K562 (cell line): ENCODE data around the gene CHAF1A. TPM values are rescaled to one million over a fixed set of nuclear protein-coding genes. Genes with fewer than 3 reads are reported as not detected.

ENCODE experiments used
- CCAR2 ChIP-seq: fragments of 200-400 bp; formaldehyde crosslinking; IDR thresholded peaks from 2 replicates; pipeline ENCODE4 v1.6.1; 2017; ENCODE audit warnings: mild to moderate bottlenecking, low read depth, low read length
- CREBBP ChIP-seq: IDR thresholded peaks from one replicate; pipeline ENCODE4 v1.6.1; 2012; ENCODE audit warnings: low read depth, mild to moderate bottlenecking, control low read depth, inconsistent platforms, low read length
- E2F4 ChIP-seq: sonication (generic); formaldehyde crosslinking; IDR thresholded peaks from 2 replicates; pipeline ENCODE4 v1.8.0; 2022; ENCODE audit warnings: mild to moderate bottlenecking, low read depth, missing genetic modification reagents
- ELF4 ChIP-seq: fragments of 450-650 bp; formaldehyde crosslinking; IDR thresholded peaks from 2 replicates; pipeline ENCODE4 v1.4.0; 2022; ENCODE audit warnings: missing genetic modification characterization
- ELK1 ChIP-seq: sonication (generic); formaldehyde crosslinking; IDR thresholded peaks from 2 replicates; pipeline ENCODE4 v1.8.1; 2022; ENCODE audit warnings: missing genetic modification reagents
- MYBL2 ChIP-seq, 2 experiments: fragments of 450-650 bp in 1 of 2; sonication (generic) in 1 of 2; formaldehyde crosslinking in 1 of 2; IDR thresholded peaks; 2 replicates each; pipeline versions ENCODE4 v1.6.1 to v1.8.1; 2017 to 2022; ENCODE audit warnings: borderline replicate concordance in 1 of 2, inconsistent platforms in 1 of 2, low read depth in 1 of 2, mild to moderate bottlenecking in 1 of 2, missing genetic modification reagents in 1 of 2, moderate library complexity in 1 of 2
- PHB2 ChIP-seq: fragments of 450-650 bp; IDR thresholded peaks from 2 replicates; pipeline ENCODE4 v1.6.1; 2017; ENCODE audit warnings: low read depth
- PML ChIP-seq: IDR thresholded peaks from 2 replicates; pipeline ENCODE4 v1.6.1; 2012; ENCODE audit warnings: low read length, inconsistent platforms
- POLR2A ChIP-seq: fragments of 450-650 bp; conservative IDR thresholded peaks from 2 replicates; pipeline ENCODE4 v1.6.1; 2016
- POLR2G ChIP-seq: fragments of 200-400 bp; formaldehyde crosslinking; IDR thresholded peaks from 2 replicates; pipeline ENCODE4 v1.6.1; 2017; ENCODE audit warnings: low read depth, mild to moderate bottlenecking, antibody characterized with exemption, low read length, moderate library complexity
- RBM22 ChIP-seq: fragments of 200-400 bp; formaldehyde crosslinking; IDR thresholded peaks from 2 replicates; pipeline ENCODE4 v1.6.1; 2018; ENCODE audit warnings: low read length, low read depth; ENCODE audit not compliant: poor library complexity, severe bottlenecking
- SFPQ ChIP-seq: fragments of 200-400 bp; formaldehyde crosslinking; IDR thresholded peaks from 2 replicates; pipeline ENCODE4 v1.6.1; 2017; ENCODE audit warnings: mild to moderate bottlenecking, low read depth, low read length, moderate library complexity
- THAP12 ChIP-seq: fragments of 250-450 bp; sonication (Bioruptor Pico); IDR thresholded peaks from 2 replicates; pipeline ENCODE4 v1.9.0; 2021; ENCODE audit warnings: mild to moderate bottlenecking, inconsistent platforms
- ZNF583 ChIP-seq: fragments of 250-450 bp; sonication (Bioruptor Pico); IDR thresholded peaks from 2 replicates; pipeline ENCODE4 v1.4.0; 2020
- ZNF609 ChIP-seq: sonication (generic); formaldehyde crosslinking; IDR thresholded peaks from 2 replicates; pipeline ENCODE4 v1.8.1; 2023; ENCODE audit warnings: missing genetic modification reagents, mild to moderate bottlenecking, borderline replicate concordance
- polyA plus RNA-seq, 8 experiments: library from polyadenylated mRNA; depleted of rRNA in 4 of 8; stranded (reverse) in 5 of 8; unstranded in 3 of 8; fragments of >200 nt; fragmentation: Nextera tagmentation in 2 of 8; fragmentation: Illumina TruSeq in 1 of 8; extraction: Ambion mirVana in 2 of 8; extraction: Trizol in 1 of 8; gene quantifications; 2 replicates each; pipeline versions ENCODE4 v1.2.1 to v1.2.3, GENCODE V29; 2011 to 2014; ENCODE audit warnings: inconsistent platforms in 1 of 8, missing spikeins in 1 of 8
- total RNA-seq, 7 experiments: library from RNA; depleted of rRNA in 6 of 7; stranded (reverse); fragments of >200 nt in 6 of 7; fragmentation: Illumina TruSeq in 2 of 7; extraction: Trizol in 2 of 7; gene quantifications; 2 replicates each; pipeline versions ENCODE4 v1.2.1 to v1.2.3, GENCODE V29; 2011 to 2021; ENCODE audit warnings: low replicate concordance in 1 of 7

The CHAF1A gene
- total and polyA plus RNA-seq, 9 of the 15 experiments (the other 6 are each of a cell fraction or from before 2014, with no cell fraction given): 1.6 to 86.9 (median 45.2) TPM

- no peak for TF ChIP-seq E2F4
- TF ChIP-seq CREBBP: no peak
- TF ChIP-seq CCAR2: no peak
- no peak for TF ChIP-seq PHB2
- TF ChIP-seq SFPQ: no peak
- TF ChIP-seq MYBL2 (IDR thresholded peaks at IDR 0.05; ENCODE audit: low read depth): no peak
- TF ChIP-seq MYBL2 (CRISPR knock-in tag; IDR thresholded peaks at IDR 0.05; ENCODE audit: borderline replicate concordance): no peak
- TF ChIP-seq ELF4 (CRISPR knock-in tag): no peak
- TF ChIP-seq ELK1 (CRISPR knock-in tag): no peak
- TF ChIP-seq POLR2A: peak; percentile 43
- TF ChIP-seq PML: 0 out of 2 replicates have a peak, but pooled peaks have one; percentile 7
- TF ChIP-seq THAP12 (CRISPR knock-in tag): no peak
- no peak for TF ChIP-seq ZNF583 (CRISPR knock-in tag)
- TF ChIP-seq ZNF609 (CRISPR knock-in tag): no peak
- peak; percentile 74 for TF ChIP-seq POLR2G
- peak; percentile 40 for TF ChIP-seq RBM22
Observed at GRCh38 chr19:4441994-4442818, 39.8 kb downstream of the CHAF1A start (continued).
